Ramos (cell line): ENCODE results near the gene RILP.

Source experiments
- in situ Hi-C: fragments of 300-500 bp; cut with MboI; formaldehyde crosslinking; loops from one replicate; pipeline ENCODE4 v1.14.3; 2022; ENCODE audit warnings: low sequenced_read_pairs; ENCODE audit not compliant: unreplicated experiment

RILP gene

DNA sequence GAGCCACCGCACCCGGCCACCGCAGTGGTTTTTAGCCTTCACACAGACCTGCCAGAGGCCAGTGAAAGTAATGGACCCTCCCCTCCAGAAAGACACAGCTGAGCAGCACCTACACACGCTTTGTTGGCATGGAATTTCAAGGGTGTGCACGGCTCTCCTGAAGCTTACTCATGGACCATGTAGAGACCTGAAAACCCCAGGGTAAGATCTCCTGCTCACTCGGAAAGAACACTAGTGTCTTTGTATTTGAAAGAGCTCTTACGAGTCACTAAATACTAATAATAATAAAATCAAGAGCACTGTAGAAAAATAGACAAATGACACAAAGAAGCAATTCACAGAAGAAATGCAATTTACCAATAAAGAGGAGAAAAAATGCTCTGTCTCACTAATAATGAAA, 41.0 kb downstream of the RILP start:
- in situ Hi-C loops, result no loop called here

DNA sequence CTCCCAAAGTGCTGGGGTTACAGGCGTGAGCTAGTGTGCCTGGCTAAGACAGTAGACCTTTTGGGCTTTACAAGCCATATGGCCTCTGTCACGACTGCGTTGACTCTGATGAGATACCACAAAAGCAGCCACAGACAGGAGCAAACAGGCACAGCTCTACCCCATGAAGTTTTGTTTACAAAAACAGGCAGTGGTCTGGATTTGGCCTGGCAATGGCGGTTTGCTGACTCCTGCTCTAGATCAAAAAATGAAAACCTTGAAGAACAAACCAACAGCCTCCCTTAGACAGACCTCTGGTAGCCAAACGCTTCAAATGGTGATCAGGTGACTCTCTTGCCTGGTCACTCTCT, 41.7 kb downstream of the RILP start:
- in situ Hi-C loops, result no loop called here

DNA sequence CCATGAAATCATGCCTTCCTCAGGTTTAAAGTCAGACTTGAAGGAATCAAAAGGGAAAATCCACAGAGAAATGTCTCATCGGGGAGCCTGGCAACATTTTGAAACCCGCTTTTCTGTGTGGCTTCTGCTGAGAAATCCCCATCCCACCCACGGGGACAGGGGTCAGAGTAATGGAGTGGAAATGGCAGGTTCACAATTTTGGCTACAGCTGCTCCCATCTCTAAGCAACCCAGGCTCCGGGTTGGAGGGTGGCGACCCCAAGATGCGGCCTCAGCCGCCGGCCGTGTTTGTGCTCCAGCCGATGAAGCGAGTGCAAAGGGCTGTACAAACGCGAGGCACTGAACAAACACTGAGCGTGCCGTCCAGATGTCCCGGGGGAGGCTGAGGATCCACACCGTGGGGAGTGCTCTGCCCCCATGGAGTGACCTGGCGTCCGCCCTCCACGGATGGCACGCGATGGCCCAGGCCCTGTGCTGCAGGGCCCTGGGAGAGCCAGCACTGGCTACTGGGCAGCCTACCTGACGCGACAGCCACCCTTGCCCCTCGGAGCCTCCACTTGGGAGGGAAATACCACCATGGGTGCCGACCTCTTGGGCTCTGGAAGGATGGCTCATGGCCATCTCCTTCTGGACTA, 43.2 kb downstream of the RILP start:
- in situ Hi-C loops, result no loop called here

GRCh38 chr17:1605681-1606351, 43.9 kb downstream of the RILP start:
- in situ Hi-C loops, result no loop called here

DNA sequence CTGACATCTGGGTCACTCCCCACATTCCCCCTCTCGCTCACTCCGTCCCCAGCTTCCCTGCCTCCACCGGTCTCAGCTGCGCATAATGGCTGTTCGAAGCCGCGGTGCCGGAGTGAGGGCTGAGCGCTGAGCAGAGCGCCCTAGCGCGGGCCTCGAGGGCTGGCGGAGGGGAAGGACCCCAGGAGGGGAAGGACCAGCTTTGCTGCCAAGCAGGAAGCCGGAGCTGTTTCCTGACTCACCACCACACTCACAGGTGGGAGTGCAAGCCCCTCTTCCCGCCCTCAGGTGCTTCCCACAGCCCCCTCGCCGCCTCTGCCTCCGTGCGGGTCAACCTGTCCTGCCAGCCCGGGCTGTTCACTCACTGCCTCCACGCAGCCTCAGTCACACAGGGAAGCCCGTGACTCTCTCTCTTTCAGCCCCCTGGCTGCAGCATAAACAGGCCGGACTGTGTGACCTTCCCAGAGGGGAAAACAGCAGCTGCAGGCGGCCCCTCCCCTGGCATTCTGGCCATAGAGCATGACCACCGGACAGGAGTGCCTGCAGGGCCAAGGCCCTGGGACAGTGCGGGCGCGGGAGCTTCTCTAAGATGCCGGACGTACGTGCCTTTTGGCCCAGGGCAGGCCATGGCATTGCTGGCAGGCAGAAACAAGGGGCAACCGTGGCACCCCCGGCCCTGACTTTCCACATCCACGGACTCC, 44.7 kb downstream of the RILP start:
- in situ Hi-C loops, result no loop called here

DNA sequence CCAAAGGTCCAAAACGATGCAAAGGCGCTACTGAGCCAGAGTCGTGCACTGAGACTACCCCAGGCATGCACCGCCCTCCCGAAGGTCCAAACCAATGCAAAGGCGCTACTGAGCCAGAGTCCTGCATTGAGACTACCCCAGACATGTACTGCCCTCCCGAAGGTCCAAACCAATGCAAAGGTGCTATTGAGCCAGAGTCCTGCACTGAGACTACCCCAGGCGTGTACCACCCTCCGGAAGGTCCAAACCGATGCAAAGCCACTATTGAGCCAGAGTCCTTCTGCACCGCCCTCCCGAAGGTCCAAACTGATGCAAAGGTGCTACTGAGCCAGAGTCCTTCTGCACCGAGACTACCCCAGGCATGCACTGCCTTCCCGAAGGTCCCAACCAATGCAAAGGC, 48.1 kb downstream of the RILP start:
- in situ Hi-C loops, result no loop called here

GRCh38 chr17:1598399-1599095, 51.1 kb downstream of the RILP start:
- in situ Hi-C loops, result no loop called here

GRCh38 chr17:1597861-1598342, 51.8 kb downstream of the RILP start:
- in situ Hi-C loops, result no loop called here
